ENCODE data around the gene FNDC3B.
"Not testable (repeated sequence)": the region's sequence is repeated elsewhere in the genome, so short reads cannot be mapped to it uniquely, and the experiment has no call there.

The FNDC3B gene

GRCh38 chr3:172352786-172353185 lies 313.4 kb downstream of the FNDC3B start:
- no peak for DNase-seq

GRCh38 chr3:172354931-172355499 lies 315.6 kb downstream of the FNDC3B start:
- no peak for DNase-seq

GRCh38 chr3:172355836-172356235 lies 316.5 kb downstream of the FNDC3B start:
- DNase-seq, result no peak

- no peak for DNase-seq
Measured at GRCh38 chr3:172356427-172356826, 317.0 kb downstream of the FNDC3B start.

DNA sequence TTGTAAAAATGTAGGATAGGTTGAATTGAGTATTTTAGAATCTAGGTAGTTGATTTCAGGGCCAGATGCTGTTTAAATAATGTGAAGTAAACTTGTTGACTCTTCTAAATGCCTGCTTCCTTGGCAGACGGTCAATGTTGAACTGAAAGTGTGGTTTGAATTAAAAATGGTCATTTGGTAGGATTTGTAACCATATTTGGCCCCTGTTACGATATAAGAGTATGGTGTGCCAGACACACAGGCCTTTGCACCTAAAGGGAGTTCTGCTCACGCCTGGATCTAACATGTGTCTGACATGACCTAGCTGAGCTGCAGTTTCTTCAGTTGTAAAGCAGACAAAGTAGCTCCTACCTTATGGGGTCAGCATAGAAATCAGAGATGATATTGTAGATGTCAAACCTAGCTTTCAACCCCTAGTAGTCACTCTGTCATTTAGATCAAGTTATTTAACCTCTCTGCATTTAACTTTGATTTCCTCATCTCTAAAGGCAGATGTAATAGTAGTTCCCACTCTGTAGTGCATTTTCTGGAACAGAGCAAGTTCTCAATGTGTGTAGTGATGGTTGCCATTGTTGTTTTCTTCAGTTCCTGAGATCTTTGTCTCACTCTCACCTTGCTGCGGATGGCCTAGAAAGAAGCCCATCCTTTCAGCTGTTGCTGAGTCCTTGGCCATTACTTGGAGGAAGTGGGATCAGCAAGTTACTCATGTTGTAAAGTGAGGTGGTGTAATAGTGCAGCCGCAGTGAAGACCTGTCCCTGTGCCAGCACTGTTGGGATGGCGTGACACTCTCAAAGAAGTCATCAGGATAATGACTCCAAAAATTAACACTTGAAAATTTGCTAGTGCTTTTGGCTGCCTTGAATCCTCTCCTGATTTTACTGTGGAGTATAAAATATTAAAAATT lies 318.7 kb downstream of the FNDC3B start:
- no peak for DNase-seq

GRCh38 chr3:172359231-172359630 lies 319.9 kb downstream of the FNDC3B start:
- no peak for DNase-seq

GRCh38 chr3:172359996-172360395 lies 320.6 kb downstream of the FNDC3B start:
- no peak for DNase-seq

GRCh38 chr3:172362583-172362982 lies 323.2 kb downstream of the FNDC3B start:
- DNase-seq, result no peak

GRCh38 chr3:172364374-172365027 lies 325.1 kb downstream of the FNDC3B start:
- no peak for DNase-seq

- no peak for DNase-seq
Measured at GRCh38 chr3:172365028-172365567, 325.7 kb downstream of the FNDC3B start.

GRCh38 chr3:172367205-172368105 lies 328.1 kb downstream of the FNDC3B start:
- DNase-seq, result no peak

- DNase-seq, result not testable (repeated sequence)
Measured at GRCh38 chr3:172368556-172368955, 329.2 kb downstream of the FNDC3B start.

DNA sequence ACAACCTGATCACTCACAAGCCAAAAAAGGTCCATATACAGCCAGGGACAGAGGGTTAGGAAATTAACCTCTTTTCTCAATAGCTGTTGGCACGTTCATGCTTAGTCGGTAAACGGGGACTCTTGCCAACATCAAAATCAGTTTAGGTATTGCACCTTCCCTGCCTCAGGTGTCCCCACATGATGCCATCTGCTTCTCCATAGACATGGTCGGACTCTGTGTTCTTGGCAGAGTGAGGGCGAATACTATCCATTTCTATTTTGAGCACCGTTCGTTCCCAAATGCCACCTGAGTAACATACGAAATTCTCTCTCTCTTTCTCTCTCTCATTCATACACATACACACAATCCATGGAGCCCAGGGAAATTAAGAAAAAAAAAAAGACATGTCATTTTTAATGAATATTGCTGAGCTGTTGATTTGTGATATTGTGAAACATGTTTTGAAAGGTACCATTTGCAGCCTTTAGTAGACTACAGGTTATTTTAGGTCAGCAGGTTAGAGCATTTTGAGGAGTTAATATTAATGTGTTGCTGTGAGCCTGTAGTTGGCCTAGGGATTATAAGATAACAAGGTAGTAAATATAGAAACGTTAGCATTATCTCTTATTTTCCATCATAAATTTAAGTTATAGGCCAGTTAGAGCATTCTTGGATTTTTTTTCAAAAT lies 330.3 kb downstream of the FNDC3B start:
- DNase-seq, result no peak

- no peak for DNase-seq
Measured at GRCh38 chr3:172370419-172370818, 331.0 kb downstream of the FNDC3B start.

DNA sequence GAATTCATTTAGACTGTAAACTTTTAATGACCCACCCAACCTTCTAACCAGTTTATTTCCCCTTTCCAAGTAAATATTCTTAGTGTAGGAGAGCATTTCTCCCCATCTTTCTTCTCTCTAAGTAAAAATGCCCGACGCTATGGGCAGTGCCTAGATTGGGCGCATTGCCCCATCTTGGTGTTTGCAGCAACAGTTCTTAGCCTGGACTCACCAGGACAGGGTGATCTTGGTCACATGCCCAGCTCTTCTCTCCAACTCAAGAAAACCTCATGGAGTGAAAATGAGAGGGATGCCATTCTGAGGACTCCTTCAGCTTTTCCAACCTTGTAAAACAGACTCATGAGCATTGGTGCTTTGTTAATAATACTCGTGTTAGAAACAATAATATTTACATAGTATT lies 332.2 kb downstream of the FNDC3B start:
- no peak for DNase-seq

- DNase-seq, result no peak
Measured at GRCh38 chr3:172372895-172373294, 333.5 kb downstream of the FNDC3B start.

- no peak for DNase-seq
Measured at GRCh38 chr3:172373912-172374311, 334.5 kb downstream of the FNDC3B start.

- no peak for DNase-seq
Measured at GRCh38 chr3:172375206-172375850, 335.9 kb downstream of the FNDC3B start.

DNA sequence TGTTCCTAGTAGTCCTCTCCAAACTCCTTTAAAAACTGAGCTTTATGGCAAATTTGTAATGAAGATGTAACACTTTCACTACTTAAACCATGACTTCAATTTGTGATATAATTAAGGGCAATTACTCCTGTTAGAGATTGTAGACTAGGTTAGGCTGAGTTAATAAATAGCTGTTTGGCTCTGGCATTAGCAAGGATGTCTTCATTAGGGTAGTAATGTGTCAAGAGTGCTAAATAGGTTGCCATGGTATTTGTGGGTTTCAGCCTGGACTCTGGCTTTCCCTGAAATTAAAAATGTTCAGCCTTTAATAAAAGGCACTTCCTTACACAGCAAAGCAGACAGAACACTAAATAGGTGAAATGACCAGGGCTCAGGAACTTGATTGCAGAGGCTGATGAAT lies 337.0 kb downstream of the FNDC3B start:
- DNase-seq, result no peak

- DNase-seq, result no peak
Measured at GRCh38 chr3:172376881-172377280, 337.5 kb downstream of the FNDC3B start.

DNA sequence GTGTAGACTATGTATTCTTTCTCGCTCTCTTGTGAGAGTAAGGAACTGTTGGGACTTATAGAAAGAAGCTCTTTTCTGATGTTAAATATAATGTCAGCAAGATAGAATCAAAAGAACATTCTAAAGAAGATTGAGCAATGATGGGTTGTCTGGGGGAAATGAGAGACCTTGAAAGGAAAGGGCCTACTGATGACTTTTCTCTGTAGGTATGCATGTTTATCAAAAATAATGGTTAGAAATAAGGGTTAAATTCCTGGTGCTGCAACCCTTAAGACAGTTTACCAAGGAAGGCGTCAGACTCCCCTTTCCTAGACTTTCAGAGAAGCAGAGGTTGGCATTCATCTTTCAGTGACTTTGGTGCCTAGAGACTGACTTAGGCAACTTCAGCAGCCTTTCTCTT lies 339.1 kb downstream of the FNDC3B start:
- DNase-seq, result no peak
